HG03378 (cell line): ENCODE data around the gene ZC3H7B.

ENCODE experiments used
- ATAC-seq: cut with Tn5 transposase; IDR thresholded peaks from one replicate; pipeline ENCODE4 v1.9.1; 2021; ENCODE audit warnings: mild to moderate bottlenecking, moderate library complexity; ENCODE audit not compliant: unreplicated experiment

The ZC3H7B gene

DNA sequence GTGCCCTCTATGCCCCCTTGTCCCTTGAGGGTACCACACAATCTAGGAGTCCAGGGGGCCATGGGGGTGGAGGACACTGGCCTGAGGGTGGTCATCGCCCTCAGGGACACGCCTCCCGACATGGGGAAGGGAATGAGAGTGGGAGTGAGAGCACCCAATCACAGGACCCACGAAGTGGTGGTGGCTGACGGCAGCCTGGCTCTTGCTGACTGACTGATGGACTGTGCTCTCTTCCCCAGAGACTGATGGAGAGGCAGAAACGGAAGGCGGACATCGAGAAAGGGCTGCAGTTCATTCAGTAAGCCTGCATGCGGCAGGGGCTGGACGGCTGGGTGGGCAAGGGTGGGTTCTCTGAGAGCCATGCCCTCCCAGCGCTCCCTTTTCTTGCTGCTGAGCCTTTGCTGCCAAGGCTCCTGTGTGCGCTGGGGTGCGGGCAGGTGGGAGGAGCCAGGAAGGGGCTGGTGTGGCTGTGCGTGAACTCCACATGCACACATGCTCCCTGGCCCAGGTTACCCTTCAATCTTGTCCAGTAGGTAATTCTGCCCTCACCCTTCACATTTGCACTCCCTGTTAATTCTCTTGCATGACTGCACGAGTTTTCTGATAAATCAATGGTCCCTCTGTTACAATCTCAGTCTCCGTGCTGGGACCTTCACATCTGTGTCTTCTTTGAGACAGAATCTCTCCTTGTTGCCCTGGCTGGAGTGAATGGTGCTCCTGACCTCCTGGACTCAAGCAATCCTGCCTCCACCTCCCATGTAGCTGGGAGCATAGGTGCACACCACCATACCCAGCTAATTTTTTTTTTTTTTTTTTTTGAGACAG, 19.3 kb downstream of the ZC3H7B start:
- ATAC-seq, result no peak

DNA sequence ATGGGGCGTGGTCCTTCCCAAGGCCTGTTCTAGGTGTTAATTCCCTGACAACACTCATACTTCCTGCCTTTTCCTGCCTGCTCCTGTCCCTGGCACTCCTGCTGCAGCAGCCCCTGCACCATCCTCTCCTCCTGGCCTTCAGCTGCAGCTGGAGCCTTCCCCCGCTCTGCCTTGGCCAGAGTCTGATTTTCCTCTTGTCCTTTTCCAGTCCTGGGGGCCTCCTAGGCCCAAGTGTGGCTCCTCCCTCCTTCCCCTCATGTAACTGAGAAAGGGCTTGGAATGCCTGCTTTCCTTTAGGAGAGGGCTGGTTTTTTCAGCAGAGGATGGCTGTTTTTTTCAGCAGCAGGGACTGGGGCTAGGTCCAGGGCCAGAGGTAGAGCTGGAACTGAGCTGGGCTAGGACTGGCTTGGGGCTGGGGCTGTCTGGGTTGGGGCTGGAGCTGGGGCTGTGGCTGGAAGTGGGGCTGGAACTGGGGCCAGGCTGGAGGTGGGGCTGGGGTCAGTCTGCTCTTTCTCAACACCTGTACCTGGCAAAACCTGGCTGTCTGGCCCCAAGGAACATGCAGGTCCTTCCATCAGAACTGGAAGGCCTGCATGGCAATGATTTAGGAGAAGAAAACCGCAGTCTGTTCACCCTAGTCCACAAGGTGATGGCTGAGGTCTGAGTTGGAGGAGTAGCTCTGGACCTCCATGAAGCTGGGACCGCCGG, 23.6 kb downstream of the ZC3H7B start:
- no peak for ATAC-seq

DNA sequence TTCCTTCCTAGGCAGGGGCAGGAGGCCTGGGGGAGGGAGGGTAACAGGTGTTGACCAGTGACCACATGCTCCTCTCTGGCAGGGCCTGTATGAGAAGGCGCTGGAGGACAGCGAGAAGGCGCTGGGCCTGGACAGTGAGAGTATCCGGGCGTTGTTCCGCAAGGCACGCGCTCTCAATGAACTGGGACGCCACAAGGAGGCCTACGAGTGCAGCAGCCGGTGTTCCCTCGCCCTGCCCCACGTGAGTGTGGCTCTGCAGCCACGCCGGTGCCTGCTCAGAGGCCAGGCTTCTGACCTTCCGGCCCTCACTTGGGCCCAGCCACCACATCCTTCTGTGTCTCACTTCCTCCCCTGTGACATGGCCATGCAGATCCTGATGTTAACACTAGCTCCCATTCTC, 25.8 kb downstream of the ZC3H7B start:
- no peak for ATAC-seq

DNA sequence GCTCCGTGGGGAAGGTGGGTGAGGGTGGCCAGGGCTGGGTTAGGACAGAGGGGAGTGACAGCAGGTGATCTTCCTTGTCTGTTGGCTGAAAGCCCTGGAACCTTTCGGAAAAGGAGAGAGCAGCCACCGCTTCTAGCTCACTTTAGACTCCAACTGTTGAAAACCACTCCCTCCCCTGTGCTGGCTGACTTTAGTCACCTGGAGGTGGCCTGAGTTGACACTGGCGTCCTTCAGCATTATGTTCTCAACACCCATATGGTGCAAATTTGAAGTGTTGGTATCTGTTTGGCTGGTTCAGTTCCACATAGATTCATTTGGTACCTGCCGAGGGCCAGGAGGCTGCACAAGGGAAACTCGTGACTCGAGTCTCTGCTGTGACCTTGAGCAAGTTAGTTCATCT, 28.8 kb downstream of the ZC3H7B start:
- no peak for ATAC-seq

DNA sequence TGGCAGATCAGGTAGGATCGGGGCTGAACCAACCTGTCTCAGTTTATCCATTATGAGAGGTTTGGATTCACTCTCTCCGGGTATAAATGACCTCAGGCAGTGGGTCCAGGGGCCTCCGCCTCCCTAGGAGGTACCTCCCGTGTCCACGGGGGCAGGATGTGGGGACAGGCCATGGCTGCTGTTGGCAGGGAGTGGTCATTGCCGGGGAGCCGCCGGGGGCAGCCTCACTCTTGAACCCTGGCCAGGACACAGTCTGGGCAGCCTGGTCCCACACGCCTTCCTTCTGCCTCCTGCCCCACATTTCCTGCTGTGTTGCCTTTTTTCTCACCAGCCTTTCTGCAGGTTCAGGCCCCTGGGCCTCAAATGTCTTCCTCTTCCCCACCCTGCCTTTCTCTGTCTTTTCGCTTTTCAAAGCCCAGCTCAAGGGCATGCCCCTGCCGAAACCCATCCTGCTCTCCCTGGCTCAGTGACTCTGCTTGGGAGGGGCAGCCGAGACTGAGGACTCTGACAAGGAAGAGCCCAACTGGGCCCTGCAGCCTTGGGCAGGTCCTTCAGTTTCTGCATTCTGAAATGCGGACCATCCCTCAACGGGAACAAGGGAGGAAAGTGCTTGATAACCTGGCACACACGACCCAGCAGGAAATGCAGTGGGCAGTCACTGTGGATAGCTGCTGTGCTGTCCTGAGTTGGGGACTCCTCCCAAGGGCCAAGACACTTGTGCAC, 31.1 kb downstream of the ZC3H7B start:
- no peak for ATAC-seq

DNA sequence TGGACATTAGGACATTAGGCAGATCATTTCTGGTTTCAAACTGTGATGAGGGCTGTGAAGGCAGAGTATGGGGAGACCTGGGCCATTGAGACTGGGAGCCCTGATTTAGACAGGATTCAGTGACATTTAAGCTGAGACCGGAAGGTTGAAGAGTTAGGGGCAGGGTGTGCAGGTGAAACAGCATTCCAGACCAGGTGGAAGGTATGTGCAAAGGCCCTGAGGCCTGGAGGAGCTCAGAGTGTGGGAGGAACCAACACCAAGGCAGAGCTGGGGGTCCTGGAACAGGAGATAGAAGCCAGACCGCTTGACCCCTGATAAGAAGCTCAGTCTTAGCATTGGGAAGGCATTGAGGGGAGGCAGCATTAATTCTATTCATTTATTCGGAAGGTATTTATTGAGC, 32.5 kb downstream of the ZC3H7B start:
- ATAC-seq, result no peak

DNA sequence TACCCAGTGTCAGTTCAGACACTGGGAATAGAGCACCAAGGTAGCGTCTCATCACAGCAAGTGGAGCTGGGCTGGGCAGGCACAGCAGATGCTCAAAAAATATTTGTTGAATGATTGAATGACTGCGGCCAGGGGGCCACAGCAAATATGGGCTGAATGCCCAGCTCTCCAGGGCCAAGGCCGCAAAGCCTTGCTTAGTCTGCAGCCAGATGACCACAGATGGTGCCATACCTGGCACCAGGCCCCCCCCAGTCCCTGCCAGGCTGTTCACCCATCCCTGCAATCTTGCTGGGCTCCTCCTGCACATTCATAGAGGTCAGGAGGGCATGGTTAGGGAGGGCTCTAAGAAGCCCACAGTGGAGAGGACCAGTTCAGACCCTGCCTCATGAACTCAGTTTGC, 32.9 kb downstream of the ZC3H7B start:
- ATAC-seq, result no peak

DNA sequence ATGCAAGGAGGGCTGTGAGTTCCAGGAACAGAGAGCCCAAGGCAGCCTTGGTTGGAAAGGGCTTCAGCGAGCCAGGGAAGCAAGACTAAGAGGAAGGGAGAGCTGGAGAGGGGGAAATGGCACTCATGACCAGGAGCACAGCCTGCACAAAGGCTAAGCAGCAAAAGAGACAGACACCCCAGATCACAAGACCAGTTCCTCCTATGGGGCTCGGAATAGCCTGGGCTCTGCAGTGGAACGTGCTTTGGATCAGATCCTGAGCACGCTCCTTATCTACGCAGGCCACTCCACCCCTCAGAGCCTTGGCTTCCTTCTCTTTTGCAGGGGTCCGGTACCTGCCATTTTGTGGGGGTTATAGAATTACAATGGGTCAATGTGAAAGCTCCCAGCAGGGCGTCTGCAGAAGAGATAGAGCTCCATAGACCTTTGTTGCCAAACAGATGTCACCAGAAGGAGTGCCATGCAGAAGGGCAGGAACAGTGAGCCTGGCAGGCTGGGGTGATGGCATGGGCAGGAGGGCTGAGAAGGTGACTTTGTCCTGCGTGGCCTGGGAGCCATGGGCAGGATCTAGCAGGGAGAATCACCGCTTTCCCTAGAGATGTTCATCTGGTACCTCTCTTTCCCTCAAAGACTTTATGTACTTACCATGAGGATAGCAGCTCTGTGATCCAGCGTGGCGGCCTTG, 33.8 kb downstream of the ZC3H7B start:
- no peak for ATAC-seq

DNA sequence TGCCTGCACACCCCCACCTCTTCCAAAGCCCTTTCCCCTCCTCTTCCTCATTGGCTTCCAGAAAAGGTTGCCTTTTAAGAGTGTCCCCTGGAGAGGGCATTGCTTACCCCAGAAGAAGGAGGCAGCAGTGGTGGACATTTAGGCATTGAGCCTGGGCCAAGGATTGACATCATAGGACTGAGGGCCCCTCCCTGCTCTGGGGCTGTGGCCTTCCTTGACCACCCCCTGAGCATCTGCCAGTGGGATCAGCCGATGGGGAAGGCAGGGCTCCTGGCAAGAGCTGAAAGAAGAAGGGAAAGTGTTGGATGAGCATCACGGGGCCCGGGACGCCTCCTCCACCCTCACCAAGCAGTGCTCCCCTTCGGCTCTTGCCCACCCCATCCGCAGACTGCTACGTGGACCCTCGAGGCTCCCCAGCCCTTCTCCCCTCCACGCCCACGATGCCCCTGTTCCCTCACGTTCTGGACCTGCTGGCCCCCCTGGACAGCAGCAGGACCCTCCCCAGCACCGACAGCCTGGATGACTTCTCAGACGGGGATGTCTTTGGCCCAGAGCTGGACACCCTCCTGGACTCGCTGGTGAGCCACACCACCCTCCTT, 37.4 kb downstream of the ZC3H7B start:
- ATAC-seq, result no peak

DNA sequence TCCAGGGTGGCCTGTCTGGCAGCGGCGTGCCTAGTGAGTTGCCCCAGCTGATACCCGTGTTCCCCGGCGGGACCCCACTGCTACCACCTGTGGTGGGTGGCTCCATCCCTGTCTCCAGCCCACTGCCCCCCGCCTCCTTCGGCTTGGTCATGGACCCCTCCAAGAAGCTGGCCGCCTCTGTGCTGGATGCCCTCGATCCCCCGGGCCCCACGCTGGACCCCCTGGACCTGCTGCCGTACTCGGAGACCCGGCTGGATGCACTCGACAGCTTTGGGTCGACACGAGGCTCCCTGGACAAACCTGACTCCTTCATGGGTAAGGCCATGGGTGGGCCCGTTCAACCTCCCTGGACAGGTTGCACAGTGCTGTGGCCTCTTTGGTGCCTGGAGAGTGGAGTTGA, 38.5 kb downstream of the ZC3H7B start:
- ATAC-seq, result no peak

DNA sequence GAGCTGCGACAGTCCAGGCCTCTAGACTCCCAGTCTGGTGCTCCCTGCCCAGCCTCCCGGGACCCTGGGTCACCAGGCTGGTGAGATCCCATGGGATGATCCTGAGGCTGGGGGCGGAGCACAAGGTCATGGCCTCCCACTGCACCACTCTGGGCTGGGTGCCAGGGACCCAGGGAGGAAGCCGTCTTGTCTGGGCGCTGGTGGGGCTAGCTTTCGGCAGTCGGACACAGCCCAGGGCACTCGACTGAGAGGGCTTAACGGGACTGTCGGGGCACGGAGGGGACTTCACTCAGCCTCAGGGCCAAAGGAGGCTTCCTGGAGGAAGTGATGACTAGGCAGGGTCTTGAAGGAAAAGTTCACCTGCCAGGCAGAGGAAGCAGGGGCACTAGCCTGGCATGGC, 39.0 kb downstream of the ZC3H7B start:
- ATAC-seq, result no peak

DNA sequence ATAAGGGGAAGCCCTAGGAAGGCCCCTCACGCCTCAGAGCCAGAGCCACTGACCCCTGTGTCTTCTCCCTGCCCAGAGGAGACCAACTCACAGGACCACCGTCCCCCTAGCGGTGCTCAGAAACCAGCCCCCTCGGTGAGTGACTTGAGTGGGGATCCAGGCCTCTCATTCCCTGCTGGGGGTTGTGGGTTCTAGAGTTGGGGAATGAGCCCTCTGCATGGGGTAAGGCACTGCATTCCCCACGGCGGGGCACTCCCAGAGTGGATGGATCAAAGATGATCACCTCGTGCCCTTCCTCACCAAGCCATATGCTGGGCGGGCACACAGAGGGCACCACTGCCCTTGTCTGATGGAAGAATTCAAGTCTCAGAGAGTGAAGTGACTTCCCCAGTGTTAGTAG, 39.7 kb downstream of the ZC3H7B start:
- ATAC-seq, result no peak

DNA sequence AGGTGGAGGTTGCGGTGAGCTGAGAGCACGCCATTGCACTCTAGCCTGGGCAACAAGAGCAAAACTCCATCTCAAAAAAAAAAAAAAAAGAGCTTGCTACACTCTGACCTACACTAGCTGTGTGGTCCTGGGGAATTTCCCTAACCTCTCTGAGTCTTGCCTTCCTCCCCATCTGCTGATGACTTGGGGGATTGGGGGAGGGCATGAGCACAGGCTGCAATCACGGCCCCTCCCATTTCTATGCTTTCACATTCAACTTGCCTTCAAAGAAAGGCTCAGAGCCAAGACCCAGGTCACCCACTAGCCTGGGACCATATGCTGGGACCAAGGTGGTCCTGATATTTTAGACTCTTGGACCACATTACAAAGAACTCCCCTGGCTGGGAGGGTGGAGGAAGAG, 40.7 kb downstream of the ZC3H7B start:
- no peak for ATAC-seq

DNA sequence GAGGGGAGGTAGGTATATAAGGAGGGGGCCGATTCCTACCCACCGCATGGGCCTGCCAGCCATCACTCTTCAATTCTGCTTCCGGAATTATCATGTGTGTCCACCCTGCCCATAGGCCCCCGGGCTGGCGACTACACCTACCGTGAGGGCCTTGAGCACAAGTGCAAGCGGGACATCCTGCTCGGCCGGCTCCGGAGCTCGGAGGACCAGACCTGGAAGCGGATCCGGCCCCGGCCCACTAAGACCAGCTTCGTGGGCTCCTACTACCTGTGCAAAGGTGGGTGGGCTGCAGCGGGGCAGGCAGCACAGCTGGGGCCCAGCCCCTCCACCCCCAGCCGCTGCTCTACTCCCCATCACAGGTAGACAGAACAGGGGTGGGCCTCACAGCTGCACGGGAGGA, 42.0 kb downstream of the ZC3H7B start:
- no peak for ATAC-seq

DNA sequence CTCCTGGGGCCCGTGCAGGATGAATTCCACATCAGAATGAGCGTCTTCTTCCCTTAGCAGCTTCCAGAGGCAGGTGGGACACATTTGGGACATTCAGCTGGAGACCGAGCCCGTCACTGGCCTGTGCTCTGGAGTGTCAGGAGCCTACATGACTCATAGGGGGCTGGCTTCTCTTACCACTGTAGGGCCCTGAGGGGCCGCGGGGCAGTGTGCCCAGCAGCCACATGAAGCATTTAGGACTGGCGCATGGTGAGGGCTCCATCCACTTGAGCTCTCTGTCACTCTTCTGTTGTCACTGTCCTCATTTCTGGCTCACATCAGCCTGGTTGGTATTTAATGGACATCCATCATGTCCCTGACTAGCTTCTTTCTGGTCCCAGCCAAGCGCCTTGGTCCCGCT, 42.4 kb downstream of the ZC3H7B start:
- no peak for ATAC-seq

DNA sequence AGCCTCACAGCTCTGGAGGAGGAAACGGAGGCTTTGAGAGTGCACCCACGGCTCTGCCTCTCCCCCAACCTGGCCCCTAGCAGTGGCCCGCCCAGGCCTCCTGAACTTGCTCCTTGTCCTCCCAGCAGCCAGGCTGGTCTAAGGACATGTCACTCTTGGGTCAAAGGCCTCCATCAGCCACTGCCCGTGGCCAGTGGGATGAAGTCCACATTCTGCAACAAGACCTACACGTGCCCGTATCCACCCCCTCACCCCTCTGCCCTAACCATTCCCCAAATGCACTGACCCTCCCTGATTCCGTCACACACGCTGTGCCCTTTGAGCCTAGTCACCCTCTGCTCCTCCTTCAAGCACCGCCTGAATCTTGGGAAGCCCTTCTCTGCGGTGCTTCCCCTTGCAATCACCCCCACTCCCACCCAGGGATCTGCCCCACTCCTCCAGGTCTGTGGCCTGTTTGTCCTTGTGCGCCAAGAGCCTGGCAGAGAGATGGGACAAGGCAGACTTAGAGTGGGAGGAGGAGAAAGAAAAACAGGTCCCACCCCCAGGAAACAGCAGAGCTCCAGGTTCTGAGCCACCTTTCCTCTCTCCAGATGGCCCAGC, 43.0 kb downstream of the ZC3H7B start:
- no peak for ATAC-seq

DNA sequence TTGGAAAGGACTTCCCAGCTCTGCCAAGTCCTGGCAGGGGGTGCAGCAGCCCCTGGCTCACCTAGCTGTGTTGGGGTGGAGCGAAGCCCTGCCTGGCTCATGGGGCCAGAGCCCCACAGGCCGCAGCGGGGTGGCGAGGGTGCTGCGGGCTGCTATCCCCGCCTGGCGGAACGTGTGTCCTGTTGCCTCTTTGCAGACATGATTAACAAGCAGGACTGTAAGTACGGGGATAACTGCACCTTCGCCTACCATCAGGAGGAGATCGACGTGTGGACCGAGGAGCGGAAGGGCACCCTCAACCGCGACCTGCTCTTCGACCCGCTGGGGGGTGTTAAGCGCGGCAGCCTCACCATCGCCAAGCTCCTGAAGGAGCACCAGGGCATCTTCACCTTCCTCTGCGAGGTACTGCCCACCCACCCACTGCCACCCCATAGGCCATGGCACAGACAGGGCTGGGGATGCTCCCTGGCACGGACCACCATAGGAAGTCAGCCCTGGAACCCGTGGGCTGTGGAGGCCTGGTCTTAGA, 44.5 kb downstream of the ZC3H7B start:
- no peak for ATAC-seq

DNA sequence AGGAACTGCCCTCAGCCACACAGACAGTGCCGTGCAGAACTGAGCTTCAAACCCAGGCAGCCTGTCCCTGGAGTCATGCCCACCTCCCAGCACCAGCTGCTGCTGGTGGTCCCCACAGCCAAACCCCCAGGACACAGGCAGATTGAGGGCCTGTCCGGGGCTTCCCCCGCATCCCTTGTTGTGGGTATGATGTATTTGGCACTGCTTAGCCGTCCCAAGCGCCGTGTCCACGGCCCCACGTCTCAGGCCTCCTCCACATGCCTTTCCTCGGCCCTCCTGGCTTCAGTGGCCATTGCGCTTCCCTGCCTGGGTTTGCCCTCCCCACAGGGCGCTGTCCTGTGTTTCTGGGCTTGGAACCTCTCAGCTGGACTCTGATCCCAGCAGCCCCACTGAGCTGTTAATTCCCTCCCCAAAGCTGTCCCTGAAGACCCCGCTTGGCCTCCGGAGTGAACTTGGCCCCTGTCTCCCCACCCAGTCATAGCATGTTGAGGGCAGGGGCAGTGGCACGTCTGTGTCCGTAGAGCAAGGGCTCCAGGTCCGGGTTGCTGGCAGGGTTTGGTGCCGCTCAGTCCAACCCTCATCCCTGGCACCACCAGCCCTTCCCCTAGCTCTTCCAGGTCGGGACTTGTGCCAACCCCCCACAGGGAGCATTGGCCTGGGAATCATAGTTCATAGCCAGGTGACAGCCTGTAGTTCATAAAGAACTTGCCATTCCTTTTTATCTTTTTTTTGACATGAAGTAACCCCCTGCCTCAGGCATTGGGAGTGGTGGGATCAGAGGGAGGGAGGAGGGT, 45.9 kb downstream of the ZC3H7B start:
- no peak for ATAC-seq

DNA sequence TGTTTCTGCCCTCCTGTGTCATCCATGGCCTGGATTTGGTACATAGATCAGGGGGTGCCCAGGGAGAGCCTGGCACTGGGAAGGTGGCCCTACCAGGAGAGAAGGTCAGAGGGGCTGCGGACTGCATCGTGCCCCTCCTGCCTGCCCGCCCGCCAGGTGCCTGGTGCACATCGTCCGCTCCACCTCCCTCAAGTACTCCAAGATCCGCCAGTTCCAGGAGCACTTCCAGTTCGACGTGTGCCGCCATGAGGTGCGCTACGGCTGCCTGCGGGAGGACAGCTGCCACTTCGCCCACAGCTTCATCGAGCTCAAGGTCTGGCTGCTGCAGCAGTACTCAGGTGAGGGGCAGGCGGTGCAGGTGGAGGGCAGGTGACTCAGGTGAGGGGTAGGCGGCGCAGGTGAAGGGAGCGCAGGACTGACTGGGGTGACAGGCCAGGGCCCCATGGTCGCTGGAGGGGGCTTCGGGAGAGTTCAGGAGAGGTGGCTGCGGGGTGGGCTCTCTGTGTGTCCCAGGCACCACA, 47.7 kb downstream of the ZC3H7B start:
- no peak for ATAC-seq
